HG03520 (cell line): Measurements from ENCODE around the gene NUS1.
"Not testable (repeated sequence)": the region's sequence is repeated elsewhere in the genome, so short reads cannot be mapped to it uniquely, and the experiment has no call there.

Experiments used
- ATAC-seq: cut with Tn5 transposase; IDR thresholded peaks from one replicate; pipeline ENCODE4 v1.9.1; 2021; ENCODE audit warnings: mild to moderate bottlenecking, moderate library complexity; ENCODE audit not compliant: unreplicated experiment

NUS1 gene

DNA sequence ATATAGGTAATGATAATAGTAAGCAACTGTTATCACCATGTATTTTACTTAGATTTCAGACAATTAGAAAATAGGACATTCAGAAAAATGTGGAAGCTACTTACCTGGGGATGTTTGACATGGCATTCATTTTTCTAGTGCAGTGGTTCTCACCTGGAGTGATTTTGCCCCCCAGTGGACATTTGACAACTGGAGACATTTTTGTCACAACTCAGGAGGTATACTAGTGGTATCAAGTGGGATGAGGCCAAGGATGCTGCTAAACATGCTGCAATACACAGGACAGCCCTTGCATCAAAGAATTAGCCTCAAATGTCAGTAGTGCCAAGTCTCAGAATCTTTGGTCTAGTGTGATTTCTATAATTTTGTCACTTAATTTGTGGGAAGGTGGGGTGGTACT is 36.1 kb downstream of the NUS1 start:
- no peak for ATAC-seq

DNA sequence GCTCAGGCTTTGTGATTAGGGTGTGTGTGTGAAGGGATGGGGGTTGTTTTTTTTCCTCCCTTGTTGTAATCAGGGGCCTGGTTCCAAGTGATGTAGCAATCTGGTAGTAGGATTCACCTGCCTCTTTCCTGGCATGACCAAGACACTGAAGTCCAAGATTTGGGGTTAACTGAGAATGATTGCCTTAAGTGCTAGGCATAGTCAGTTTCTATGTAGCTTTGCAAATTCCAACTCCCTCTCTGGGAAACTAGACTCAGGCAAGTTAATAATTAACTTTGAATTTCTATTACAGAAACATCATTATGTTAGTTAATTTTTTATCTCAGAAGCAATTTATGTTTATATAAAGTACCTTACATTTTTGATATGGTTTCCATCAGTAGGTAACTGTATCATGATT is 43.6 kb downstream of the NUS1 start:
- ATAC-seq, result no peak

DNA sequence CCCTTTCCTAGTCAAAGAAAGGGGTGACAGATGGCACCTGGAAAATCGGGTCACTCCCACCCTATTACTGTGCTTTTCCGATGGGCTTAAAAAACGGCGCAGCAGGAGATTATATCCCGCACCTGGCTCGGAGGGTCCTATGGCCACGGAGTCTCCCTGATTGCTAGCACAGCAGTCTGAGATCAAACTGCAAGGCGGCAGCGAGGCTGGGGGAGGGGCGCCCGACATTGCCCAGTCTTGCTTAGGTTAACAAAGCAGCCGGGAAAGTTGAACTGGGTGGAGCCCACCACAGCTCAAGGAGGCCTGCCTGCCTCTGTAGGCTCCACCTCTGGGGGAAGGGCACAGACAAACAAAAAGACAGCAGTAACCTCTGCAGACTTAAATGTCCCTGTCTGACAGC is 46.3 kb downstream of the NUS1 start:
- not testable (repeated sequence) for ATAC-seq

DNA sequence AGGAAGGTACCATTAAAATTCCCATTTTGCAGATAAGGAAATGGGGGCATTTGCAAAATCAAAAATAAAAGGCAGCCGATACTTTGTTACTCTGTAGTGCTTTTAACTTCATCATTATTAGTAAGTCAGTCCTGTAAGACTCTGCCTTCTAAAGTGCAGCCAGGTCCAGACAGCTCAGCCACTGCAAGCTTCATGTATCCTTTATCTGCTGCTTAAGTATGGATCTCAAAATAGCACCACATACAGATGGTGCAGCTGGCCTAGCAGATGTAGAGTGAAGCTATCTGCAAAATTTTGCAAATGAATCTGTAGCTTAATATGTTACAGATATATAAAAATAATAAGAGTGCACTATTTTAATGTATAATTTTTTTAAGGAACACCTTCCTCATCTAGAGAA is 53.4 kb downstream of the NUS1 start:
- no peak for ATAC-seq

DNA sequence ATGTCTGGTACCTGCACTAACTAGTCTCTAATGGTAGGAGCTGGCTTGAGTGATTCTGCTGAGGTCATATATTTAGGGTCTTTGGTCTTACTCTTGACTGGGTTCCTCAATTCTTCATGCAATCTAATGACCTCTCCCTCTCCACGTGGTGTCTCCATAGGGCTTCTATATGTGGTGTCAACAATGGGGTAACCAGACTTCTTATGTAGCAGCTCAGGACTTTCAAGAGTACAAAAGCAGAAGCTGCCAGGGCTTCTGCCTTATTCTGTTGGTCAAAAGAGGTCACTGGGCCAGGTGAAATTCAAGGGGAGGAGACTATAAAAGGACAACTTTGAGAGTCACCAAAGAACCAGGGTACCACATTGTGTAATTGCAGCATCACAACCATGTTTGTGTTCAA is 54.3 kb downstream of the NUS1 start:
- no peak for ATAC-seq

DNA sequence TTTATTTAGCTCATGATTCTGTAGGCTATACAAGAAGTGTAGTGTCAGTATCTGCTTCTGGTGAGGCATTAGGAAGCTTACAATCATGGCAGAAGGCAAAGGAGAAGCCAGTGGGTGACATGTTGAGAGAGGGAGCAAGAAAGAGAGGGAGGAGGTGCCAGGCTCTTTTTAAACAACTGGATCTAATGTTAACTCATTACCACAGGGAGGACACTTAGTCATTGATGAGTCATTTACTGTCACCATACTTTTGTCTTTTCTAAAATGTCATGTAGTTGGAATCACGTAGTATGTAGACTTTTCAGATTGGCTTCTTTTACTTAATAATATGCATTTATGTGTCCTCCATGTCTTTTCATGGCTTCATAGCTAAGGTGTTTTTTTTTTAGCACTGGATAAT is 58.1 kb downstream of the NUS1 start:
- no peak for ATAC-seq

DNA sequence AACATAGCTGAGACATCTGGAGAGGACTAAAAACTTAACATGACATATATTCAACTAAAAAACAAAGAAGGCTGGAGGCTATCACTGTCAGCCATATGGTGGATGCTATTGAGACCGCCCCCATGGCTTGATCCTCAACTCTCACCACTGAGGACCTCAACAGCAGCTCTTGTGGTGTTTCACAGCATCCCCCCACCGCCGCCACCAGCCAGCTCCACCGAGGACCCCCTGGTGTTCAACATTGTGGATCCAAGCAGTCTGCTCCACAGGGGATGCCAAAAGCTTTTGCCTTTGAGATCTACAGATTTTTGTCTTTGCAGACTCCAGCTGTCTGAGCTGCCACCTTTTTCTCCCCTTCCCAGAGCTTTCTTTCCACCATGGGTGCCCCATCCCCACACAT is 64.6 kb downstream of the NUS1 start:
- ATAC-seq, result no peak

DNA sequence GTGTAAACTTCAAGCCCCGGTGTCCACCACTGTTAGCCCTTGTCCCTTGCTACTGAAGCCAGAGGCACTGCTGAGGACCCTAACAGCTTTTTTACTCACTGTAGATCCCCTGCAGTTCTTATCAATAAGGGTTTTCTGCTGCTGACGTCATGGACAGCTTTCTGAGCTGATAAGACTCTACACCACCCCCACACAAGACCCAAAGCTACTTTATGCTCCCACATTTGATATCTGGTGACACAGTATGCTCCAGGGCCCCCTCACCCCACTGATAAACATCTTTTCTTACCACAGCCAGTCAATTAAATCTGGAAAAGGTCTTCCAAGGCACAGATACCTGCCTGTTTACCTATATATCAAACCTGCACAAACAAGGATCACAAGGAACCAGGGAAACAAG is 65.3 kb downstream of the NUS1 start:
- ATAC-seq, result no peak

DNA sequence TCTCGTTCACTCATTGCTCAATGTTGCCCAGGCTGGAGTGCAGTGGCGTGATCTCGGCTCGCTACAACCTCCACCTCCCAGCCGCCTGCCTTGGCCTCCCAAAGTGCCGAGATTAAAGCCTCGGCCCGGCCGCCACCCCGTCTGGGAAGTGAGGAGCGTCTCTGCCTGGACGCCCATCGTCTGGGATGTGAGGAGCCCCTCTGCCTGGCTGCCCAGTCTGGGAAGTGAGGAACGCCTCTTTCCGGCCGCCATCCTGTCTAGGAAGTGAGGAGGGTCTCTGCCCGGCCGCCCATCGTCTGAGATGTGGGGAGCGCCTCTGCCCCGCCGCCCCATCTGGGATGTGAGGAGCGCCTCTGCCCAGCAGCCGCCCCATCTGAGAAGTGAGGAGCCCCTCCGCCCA is 75.4 kb downstream of the NUS1 start:
- not testable (repeated sequence) for ATAC-seq
